Natural killer cell (primary cell): ENCODE measurements around the gene OLFM1. TPM values are rescaled to one million over a fixed set of nuclear protein-coding genes. Genes with fewer than 3 reads are reported as not detected.
A peak's percentile ranks its signal among the peaks of the same experiment; 100 is the strongest.

Source experiments
- ATAC-seq, 3 donors: fragments of 150-1000 bp in 2 of 3; fragments of 200-7000 bp in 1 of 3; cut with Tn5 transposase; 1 replicate in 1 of 3; 2 replicates in 2 of 3; pipeline ENCODE4 v1.10.0; 2021; ENCODE audit warnings: mild to moderate bottlenecking in 2 of 3, moderate library complexity in 2 of 3
- DNase-seq, 2 donors: peaks; one replicate each; pipeline versions ENCODE4 v3.0.0 to v3.0.0-alpha.2; 2013 to 2021; ENCODE audit warnings: mixed read lengths in 1 of 2
- H3K27ac ChIP-seq: one replicate; pipeline ENCODE4 v1.5.1; 2013; ENCODE audit warnings: mild to moderate bottlenecking, low read length
- H3K27me3 ChIP-seq: one replicate; pipeline ENCODE4 v1.6.1; 2013; ENCODE audit warnings: low read length; ENCODE audit not compliant: control insufficient read depth, insufficient read depth
- H3K36me3 ChIP-seq: one replicate; pipeline ENCODE4 v1.6.1; 2013; ENCODE audit warnings: low read length; ENCODE audit not compliant: control insufficient read depth, insufficient read depth
- H3K4me1 ChIP-seq: one replicate; pipeline ENCODE4 v1.6.1; 2013; ENCODE audit warnings: low read length; ENCODE audit not compliant: control insufficient read depth, insufficient read depth
- H3K4me3 ChIP-seq: one replicate; pipeline ENCODE4 v1.5.1; 2013; ENCODE audit warnings: low read length
- H3K9me3 ChIP-seq: one replicate; pipeline ENCODE4 v1.6.1; 2013; ENCODE audit warnings: low read length; ENCODE audit not compliant: control insufficient read depth, insufficient read depth
- H3K27ac Mint-ChIP-seq, 2 donors: one replicate each; pipeline ENCODE4 v1.8.0; 2022; ENCODE audit warnings: mild to moderate bottlenecking in 2 of 2, mixed read lengths in 2 of 2, moderate library complexity in 1 of 2
- H3K27me3 Mint-ChIP-seq, 2 donors: one replicate each; pipeline ENCODE4 v1.8.0; 2022; ENCODE audit warnings: low read depth in 2 of 2, mixed read lengths in 2 of 2
- H3K36me3 Mint-ChIP-seq: one replicate; pipeline ENCODE4 v1.8.0; 2022; ENCODE audit warnings: mixed read lengths
- H3K4me1 Mint-ChIP-seq, 2 donors: one replicate each; pipeline ENCODE4 v1.8.0; 2022; ENCODE audit warnings: mixed read lengths in 2 of 2
- H3K4me3 Mint-ChIP-seq: one replicate; pipeline ENCODE4 v1.8.0; 2022; ENCODE audit warnings: mild to moderate bottlenecking, moderate library complexity, mixed read lengths
- H3K9me3 Mint-ChIP-seq, 2 donors: one replicate each; pipeline ENCODE4 v1.8.0; 2022; ENCODE audit warnings: mixed read lengths in 2 of 2
- CTCF ChIP-seq: fragments of 200-600 bp; IDR thresholded peaks from one replicate; pipeline ENCODE4 v1.8.0; 2022; ENCODE audit warnings: antibody characterized with exemption
- WGBS: methylation state at CpG from one replicate; pipeline ENCODE4 v1.1.7; 2013; ENCODE audit warnings: missing lambda C conversion rate; ENCODE audit not compliant: insufficient coverage; 5-methylcytosine and 5-hydroxymethylcytosine counted together
- intact Hi-C: fragments of 100-400 bp; cut with micrococcal nuclease; formaldehyde crosslinking; loops from one replicate; pipeline ENCODE4 v1.14.2; 2022
- total RNA-seq, 4 donors: library from RNA; stranded (reverse); fragments of 120-200 nt in 1 of 4; gene quantifications; one replicate each; pipeline versions ENCODE4 v1.2.3 to v1.2.4, GENCODE V29; 2013 to 2022

OLFM1 gene
- total RNA-seq, 3 donors from 2014 or later (not counting 1 experiment from before 2014, with no cell fraction given): 0.18 TPM; not detected in 2

DNA sequence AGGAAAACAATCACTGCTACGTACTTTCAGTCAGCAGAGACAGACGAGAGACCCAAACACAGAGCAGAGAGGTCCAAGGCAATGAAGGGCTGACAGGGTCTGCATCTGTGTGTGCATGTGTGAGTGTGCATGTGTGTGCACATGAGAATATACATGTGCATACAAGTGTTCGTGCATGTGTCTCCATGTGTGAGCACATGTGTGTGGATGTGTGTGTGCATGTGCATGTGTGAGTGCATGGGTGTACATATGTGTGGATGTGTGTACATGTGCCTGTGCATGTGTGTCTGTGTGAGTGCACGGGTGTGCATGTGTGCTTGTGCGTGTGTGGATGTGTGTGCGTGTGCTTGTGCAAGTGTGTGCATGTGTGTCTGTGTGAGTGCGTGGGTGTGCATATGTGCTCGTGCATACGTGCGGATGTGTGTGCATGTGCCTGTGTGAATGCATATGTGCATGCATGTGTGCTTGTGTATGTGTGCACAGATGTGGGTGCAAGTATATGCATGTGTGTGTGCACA is 82.3 kb downstream of the OLFM1 start:
- intact Hi-C loops: no loop called here
- Histone ChIP-seq H3K27ac (no peak overlapping the region), H3K36me3 (no peaks in the 10 kb centered on the region), H3K4me1 (no peaks in the 10 kb centered on the region), H3K4me3 (no peak overlapping the region), H3K27me3 (no peaks in the 10 kb centered on the region), H3K9me3 (no peaks in the 10 kb centered on the region)
- WGBS: 81% methylated on average over 10 of the region's 10 CpGs
- Mint-ChIP-seq H3K27ac (no peak overlapping the region), H3K9me3 (no peaks in the 10 kb centered on the region), H3K36me3 (no peaks in the 10 kb centered on the region), H3K4me3 (no peak overlapping the region), H3K27me3 (peaks cover 0 to 2% of the 10 kb centered on the region in 2 donors), H3K4me1 (no peaks in the 10 kb centered on the region)
- DNase-seq (no peak), ATAC-seq (peak in 1 of 3 donors; percentile 21)
- no peak for TF ChIP-seq CTCF

DNA sequence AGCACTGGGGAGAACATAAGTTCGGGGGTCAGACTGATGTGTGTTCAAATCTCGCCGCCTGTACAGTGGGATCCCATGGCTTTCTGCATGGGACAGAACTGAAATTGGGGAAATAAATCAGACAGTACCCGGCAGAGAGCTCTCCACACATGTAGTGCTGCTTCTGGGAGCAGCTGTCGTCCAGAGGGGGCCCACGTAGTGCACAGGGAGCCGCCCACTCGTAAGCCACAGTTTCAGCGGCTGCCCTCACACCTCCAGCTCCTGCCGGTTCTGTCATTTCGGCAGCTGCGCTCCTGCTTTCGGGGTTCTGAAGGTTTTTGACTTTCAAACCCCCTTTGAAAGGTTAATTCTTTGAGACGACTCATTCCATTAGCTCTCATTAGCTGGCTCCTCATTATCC is 83.1 kb downstream of the OLFM1 start:
- no peak for DNase-seq
- Mint-ChIP-seq H3K4me3 (no peak overlapping the region), H3K4me1 (no peaks in the 10 kb centered on the region), H3K9me3 (no peaks in the 10 kb centered on the region), H3K27me3 (peaks cover 0 to 2% of the 10 kb centered on the region in 2 donors), H3K36me3 (no peaks in the 10 kb centered on the region), H3K27ac (no peak overlapping the region)
- Histone ChIP-seq H3K27me3 (no peaks in the 10 kb centered on the region), H3K27ac (no peak overlapping the region), H3K4me1 (no peaks in the 10 kb centered on the region), H3K36me3 (no peaks in the 10 kb centered on the region), H3K4me3 (no peak overlapping the region), H3K9me3 (no peaks in the 10 kb centered on the region)
- intact Hi-C loops: no loop called here
- WGBS: 75% methylated on average over 14 of the region's 14 CpGs
- no peak for TF ChIP-seq CTCF
- no peak for ATAC-seq

Other genes with a start within 250 kb of the OLFM1 start
- gene FCN2, start 206.9 kb upstream of the OLFM1 start, total RNA-seq: not detected
- gene FCN1, start 169.8 kb upstream of the OLFM1 start, total RNA-seq: 10 to 100 TPM; 22.7 to 70.3 (median 26.9) TPM